ENCODE data around the gene ZNF688. TPM values are rescaled to one million over a fixed set of nuclear protein-coding genes. Genes with fewer than 3 reads are reported as not detected.
"Not testable (repeated sequence)": the region's sequence is repeated elsewhere in the genome, so short reads cannot be mapped to it uniquely, and the experiment has no call there.

ZNF688 gene
- polyA plus RNA-seq, 4 donors, result 10.4 to 14.4 (median 12.7) TPM

DNA sequence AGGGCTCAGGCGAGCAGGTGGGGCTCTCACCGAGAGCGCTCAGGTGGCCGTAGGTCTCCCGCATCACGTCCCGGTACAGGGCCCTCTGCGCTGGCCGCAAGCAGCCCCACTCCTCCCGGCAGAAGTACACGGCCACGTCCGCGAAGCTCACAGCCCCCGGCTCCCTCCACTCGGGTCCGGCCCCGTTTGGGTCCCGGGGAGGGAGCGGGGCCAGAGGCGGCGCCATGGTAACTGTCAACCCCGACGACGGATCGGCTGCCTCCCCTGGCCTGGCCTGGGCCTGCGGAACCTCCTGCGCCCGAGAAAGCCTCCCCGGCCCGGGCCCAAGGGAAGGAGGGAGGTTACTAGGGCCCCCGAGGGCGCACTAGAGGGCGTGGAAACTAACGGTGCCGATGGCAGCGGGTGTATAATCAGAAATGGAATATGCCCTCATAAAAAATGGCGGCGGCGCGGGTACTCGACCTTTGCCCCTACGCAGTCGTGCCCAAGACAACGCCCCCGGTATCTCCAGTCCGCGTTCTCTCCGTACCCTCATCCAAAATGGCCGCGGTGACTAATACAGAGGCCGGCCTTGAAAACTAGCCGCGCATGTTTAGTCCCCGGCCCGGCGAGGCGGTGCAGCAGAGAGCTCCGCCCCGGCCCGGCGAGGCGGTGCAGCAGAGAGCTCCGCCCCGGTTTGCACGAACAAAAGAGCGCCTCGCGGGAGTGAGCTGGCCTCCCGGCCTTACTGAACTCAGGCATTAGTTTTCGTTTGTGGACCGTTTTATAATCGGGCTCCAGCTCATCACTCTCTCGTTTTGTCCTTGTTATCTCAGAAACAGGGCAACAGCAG lies 13.3 kb downstream of the ZNF688 start, which contains the start of gene ZNF764:
Gene ZNF764, minus strand, starts transcription at position 418 of the 832 bp plus-strand sequence. Its CDS starts 192 bp downstream, at position 226.
- DNase-seq (ENCODE audit: low read depth in 4 of 4, low spot score in 3 of 4), result peak; percentile 80 to 96 (median 96)

DNA sequence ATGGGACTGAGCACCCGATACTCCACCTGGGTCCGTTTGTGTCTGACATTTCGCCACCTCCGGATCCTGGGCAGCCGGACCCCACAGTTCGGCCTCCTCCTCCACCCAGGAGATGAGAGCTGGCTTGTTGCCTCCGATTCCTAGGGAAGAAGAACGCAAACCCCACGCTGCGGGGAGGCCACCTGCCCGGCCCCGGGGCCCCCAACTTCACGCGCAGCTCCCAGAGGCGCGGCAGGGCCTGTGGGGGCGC lies 13.9 kb downstream of the ZNF688 start:
- no peak for DNase-seq (ENCODE audit: low read depth in 4 of 4, low spot score in 3 of 4)

DNA sequence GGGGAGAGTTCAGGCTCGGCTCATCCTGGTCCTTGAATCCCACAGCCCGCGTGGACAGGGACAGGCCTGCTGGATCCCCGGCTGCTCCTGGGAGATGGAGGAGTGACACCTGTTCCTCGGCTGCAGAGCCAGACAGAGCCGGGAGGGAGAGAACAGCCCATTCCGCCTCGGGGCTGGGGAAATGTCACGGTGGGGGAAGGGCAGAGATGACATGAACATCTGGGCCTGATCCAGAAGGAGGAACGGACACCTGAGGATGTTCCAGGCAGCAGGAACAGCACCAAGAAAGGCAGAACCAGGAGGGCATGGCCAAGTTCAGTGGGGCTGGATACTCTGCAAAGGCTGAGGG lies 15.4 kb downstream of the ZNF688 start:
- DNase-seq (ENCODE audit: low read depth in 4 of 4, low spot score in 3 of 4), result no peak

DNA sequence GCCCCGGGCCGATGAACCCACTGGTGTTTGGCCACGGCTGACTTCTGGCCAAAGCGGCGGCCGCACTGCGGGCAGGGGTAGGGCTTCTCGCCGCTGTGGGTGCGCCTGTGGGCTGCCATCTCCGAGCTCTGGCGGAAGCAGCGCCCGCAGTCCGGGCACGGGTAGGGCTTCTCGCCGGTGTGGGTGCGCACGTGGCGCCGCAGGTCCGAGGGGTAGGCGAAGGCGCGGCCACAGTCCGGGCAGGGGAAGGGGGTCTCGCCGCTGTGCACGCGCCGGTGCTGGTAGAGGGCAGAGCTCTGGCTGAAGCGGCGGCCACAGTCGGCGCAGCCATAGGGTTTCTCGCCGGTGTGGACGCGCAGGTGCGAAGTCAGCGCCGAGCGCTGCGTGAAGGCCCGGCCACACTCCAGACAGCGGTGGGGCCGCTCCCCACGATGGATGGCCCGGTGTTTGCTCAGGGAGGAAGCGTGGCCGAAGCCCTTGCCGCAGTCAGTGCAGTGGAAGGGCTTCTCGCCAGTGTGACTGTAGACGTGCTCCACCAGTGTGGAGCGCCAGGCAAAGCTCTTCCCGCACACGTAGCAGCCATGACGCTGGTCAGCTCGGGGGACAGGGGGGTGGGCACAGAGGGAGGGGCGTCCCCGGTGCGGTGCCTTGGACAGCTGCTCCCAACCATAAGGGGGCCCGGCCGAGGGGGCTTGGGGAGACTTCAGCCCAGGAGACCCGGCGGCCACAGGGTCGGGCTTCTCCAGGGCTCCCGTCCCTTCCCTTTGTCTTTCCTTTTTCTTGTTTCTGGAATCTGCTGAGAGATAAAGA lies 16.0 kb downstream of the ZNF688 start:
- no peak for DNase-seq (ENCODE audit: low read depth in 4 of 4, low spot score in 3 of 4)

DNA sequence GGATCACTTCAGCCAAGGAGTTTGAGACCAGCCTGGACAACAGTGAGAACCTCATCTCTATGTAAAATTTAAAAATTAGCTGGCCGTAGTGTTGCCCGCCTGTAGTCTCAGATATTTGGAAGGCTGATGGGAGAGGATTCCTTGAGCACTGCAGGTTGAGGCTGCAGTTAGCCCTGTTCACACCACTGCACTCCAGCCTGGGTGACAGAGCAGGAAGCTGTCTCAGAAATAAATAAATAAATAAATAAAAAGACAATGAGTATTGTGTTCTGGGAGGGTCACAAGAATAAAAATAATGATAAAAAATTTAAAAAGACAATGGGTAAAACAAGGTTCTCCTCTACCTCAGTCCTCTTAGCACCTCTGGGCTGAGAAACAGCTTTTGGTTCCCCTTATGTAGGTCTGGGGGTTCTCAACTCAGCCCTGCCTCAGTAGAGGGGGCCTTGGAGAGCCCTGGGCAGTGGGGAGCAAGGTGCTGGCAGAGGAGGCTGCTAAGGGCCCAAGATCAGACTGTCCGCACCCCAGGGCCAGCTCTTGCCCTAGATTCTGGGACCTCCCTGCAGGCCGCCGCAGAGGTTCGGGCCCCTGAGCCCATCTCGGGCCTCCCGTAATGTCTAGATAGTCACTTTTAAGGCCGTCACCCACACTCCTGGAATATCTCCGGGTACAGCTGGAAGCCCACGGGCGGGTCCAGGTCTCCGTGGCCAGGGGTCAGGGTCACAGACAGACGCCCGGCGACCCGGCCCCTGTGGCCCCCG lies 16.8 kb downstream of the ZNF688 start:
- DNase-seq (ENCODE audit: low read depth in 4 of 4, low spot score in 3 of 4), result no peak

DNA sequence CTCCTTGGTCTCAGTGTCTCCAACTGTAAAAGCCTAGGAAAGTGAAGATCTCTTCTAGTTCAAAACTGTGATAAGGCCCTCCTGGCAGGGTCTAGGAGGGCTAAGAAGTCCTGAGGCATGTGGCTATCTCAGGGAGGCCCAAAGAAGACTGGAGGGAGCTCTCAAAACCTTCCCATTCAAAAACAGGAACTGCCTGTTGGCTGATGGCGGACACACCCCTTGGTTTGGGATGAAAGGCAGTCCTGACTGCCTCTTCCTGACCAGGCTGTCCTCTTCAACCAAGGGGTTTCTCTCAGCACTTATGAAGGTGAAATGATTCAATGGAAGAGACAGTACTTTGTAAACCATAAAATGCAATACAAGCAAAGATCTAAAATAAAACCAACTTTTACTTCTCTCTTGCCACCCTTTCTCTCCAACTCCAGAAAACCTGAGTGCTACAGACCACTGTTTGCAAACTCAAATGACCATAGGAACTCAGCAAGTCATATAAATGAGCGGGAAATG lies 18.1 kb downstream of the ZNF688 start:
- no peak for DNase-seq (ENCODE audit: low read depth in 4 of 4, low spot score in 3 of 4)

DNA sequence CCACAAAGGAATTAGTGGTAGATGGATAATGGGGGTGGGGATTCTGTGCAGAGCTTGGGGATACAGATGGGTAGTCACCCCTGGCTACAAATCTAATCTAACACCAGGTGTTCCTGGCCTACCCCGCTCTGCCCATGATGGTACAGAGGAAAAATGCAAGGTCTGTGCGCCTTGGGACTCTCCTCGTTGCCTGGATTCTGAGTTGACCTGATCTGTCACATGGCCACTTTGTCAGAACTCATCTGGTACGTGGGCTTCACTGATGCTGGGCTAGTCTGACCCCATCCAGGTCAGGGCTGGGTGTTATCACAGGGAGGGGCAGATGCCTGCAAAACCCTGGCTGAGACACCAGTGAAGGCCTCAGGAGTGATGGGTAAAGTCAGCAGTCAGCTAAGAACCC lies 18.6 kb downstream of the ZNF688 start:
- DNase-seq (ENCODE audit: low read depth in 4 of 4, low spot score in 3 of 4), result no peak

DNA sequence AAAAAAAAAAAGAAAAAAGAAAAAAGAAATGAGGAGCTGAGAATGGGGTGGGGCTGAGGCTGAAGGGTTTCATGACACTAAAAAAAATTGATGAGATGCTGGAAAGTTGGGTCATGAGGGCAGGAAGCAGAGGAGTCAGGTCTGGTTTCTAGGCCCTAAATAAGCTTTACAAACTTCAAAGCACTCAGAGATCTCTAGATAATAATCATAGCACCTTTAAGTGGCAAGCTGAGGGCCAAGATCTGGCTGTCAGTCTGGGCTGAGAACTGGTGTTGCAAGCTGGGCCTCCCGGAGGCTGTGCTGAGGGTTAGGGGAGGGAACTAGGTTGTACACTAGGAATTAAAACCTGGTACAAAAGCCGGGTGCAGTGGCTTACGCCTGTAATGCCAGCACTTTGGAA lies 19.7 kb downstream of the ZNF688 start:
- DNase-seq (ENCODE audit: low read depth in 4 of 4, low spot score in 3 of 4), result no peak

DNA sequence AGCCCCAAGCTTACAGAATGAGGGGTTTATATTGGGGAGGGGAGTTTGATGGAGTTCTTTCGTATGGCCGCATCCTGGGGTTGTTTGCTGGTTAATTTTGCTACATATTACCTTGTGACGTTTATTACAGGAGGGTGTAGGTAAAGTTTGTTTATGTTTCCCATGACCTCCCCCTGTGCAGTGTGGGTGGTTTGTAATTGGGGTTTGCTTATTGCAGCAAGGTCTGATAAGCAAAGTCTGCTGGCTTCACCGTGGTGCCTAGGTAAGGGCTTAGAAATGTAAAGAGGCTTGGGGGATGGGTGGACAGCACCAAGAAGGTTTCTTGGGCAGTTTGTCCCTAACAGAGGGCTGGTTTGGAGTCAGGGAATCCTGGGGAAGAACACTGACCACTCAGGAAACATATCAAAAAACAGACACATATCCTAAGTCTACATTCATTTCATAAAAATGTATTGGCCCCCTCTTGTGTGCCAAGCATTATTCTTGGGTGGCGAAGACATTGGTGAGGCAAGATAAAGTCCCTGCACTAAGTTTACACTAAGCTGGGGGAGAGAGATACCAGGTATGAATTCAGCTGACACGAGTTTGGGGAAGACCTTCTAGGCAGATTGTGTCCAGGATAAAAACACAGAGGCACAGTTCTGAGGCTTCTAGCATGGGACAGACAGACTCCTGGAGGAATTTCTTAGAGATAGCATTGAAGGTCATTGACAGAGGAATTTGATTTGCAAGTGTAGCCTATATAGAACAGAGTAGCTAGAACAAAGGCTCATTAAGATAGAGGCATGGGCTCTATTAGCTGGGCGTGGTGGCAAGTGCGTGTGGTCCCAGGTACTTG lies 22.9 kb downstream of the ZNF688 start:
- DNase-seq (ENCODE audit: low read depth in 4 of 4, low spot score in 3 of 4), result no peak

DNA sequence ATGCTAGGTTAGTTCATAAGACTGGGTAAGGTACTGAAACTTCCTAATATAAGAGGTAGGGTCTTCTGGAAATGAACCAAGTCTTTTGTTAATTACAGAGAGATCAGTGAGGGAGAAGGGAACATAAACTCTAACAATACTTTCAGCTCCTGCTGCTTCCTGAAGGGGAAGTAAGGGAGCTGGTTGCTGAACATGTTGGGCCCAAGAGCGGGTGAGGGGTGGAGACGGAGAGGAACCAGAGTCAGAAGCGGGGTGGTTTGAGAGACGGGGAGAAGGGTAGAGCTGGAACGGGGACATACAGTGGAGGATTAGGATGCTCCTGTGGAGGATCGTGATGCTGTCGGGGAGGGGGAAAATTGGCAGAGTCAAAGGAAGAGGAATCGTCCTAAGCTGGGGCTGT lies 25.4 kb downstream of the ZNF688 start:
- DNase-seq (ENCODE audit: low read depth in 4 of 4, low spot score in 3 of 4), result no peak

DNA sequence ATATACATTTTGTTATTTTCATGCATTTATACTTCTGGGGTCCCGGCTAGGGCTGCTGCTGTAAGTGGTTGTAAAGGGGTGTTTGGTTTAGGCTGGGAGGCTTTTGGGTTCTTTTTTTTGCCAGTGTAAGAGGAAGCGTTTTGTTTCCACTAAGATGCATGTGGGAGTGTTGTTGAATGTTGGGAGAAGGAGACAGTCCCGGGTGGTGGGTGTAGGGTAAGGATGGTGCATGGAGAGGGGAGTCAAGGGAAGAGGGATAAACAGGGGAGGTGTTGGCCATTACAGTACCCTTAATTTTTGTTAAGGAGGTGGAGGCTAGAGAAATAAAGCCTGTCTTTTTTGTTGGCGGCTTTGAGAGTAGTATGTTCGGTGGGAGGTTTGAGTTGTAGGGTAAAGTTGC lies 28.4 kb downstream of the ZNF688 start:
- DNase-seq (ENCODE audit: low read depth in 4 of 4, low spot score in 3 of 4), result no peak

DNA sequence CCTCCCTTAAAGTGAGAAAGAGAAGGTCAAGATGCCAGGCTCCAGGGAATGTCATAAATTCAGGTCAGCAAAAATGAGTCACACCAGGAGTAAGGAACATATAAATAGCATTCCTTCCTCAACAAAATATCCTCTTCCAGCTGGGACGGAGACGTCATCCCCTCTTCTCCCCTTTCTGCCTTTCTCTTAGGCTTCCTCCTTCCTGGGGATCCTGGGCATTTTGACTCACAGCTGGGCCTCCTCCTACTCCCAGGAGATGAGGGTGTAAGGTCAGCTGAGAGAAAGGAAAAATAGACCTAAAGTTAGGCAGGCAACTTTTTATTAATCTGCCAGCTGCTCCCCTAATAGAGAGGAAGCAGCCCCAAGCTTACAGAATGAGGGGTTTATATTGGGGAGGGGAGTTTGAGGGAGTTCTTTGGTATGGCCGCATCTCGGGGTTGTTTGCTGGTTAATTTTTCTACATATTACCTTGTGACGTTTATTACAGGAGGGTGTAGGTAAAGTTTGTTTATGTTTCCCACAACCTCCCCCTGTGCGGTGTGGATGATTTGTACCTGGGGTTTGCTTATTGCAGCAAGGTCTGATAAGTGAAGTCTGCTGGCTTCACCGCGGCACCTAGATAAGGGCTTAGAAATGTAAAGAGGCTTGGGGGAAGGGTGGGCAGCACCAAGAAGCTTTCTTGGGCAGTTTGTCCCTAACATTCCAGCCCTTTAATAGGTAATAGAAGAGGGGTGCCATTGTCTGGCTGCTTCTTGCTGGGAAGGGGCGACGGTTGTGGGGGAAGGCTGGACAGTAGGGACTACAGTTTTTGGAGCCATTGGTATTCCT lies 29.8 kb downstream of the ZNF688 start:
- no peak for DNase-seq (ENCODE audit: low read depth in 4 of 4, low spot score in 3 of 4)

DNA sequence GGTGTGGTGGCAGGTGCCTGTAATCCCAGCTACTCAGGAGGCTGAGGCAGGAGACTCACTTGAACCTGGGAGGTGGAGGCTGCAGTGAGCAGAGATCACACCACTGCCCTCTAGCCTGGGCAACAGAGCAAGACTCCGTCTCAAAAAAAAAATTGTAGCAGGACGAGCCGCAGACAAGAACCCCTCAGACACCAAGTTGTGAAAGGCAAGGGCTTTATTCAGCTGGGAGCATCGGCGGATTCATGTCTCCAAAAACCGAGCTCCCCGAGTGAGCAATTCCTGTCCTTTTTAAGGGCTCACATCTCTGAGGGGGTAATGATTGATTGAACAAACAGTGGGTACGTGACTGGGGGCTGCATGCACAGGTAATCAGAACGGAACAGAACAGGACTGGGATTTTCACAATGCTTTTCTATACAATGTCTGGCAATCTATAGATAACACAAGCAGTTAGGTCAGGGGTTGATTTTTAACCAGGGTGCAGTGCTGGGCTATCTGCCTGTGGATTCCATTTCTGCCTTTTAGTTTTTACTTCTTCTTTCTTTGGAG lies 30.5 kb downstream of the ZNF688 start:
- not testable (repeated sequence) for DNase-seq (ENCODE audit: low read depth in 4 of 4, low spot score in 3 of 4)

DNA sequence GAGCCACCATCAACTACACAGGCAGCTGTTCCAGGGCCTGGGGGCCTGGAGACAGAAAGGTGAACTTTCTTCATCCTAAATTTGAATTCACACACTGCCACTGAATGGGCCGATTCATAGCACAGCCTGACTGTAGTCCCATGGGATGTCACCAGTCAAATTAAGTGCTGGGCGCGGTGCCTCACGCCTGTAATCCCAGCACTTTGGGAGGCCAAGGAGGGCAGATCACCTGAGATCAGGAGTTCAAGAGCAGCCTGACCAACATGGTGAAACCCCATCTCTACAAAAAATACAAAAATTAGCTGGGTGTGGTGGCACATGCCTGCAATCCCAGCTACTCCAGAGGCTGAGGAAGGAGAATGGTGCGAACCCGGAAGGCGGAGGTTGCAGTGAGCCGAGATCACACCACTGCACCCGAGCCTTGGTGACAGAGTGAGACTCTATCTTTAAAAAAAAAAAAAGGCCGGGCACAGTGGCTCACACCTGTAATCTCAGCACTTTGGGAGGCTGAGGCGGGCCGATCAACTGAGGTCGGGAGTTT lies 31.5 kb downstream of the ZNF688 start:
- DNase-seq (ENCODE audit: low read depth in 4 of 4, low spot score in 3 of 4), result not testable (repeated sequence)

DNA sequence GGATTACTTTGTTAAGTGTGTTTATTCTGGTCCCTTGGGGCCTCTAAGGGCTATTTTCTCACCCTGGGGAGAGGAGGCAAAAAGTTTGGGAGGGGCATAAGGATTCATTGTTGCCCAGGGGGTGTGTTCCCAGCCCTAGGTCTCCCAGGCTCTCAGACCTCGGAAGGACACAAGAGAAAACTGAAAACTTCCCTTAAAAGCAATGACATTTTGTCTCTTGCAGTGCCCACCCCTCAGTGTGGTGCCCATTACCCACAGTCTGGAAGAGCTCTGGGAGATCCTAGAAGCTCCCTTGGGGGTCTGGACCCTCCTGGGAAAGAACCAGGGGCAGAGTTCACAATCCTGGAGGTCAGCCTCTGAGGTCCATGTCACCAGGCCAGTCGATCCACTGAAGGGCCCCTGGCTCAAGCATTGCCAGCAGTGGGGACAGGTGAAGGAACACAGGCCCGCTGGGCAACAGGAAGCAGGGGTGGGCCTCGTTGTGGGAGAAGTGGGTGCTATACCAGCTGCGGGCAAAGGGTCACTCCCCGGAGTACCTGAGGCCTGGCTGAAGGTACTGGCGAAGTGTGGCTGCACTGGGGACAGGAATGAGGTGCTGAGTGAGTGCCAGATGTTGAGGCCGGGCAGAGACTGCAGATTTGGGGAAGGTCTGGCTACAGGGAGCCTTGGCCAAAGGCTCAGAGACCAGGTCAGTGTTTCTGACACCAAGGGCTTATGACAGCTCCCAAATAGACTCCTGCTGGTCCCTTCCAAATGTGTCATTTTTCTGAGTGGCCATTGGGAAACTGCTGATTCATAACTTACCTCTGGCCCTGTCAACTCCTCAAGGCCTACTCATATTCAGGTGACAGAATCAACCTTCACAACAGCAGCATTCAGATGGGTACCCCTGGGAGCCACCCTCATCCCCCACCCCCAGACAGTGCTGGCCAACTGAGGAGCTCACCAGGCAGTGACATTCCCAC lies 32.2 kb downstream of the ZNF688 start:
- no peak for DNase-seq (ENCODE audit: low read depth in 4 of 4, low spot score in 3 of 4)

DNA sequence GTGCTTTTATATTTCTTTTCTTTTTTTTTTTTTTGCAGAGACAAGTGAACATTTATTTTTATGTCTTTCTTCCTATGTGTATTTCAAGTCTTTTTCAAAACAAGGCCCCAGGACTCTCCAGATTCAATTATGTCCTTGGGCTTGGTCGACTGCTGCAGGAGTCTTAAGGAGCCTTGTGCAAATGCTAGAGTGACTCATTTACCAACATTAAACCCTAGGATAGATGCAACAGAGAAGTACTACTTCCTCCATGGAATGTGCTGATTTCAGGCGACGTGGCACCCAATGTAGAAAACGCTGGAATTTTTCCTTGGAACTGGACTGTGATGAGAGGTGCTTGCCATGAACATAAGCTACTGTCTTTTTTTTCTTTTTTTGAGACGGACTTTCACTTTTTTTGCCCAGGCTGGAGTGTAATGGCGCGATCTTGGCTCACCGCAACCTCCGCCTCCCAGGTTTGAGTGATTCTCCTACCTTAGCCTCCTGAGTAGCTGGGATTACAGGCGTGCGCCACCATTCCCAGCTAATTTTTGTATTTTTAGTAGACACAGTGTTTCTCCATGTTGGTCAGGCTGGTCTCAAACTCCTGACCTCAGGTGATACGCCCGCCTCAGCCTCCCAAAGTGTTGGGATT lies 35.0 kb downstream of the ZNF688 start:
- DNase-seq (ENCODE audit: low read depth in 4 of 4, low spot score in 3 of 4), result not testable (repeated sequence)

DNA sequence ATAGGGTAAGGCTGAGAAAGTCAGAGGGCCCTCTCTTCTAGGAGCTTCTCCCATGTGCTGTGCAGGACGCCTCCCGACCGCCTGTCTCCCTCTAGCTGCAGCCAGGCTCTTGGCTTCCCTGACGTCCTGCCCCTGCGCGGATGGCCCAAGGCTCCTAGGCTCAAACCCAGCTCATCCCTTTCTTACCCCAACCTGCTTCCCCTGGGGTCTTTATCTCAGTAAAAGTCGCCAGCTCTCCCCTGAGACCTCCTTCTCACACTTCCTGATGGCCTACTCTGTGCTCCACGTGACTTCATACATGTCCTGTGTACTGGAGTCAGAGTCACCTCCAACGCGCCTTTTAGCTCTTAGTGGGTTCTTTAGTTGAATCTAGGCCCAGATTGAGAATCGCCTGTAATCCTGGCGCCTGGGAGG lies 35.7 kb downstream of the ZNF688 start:
- no peak for DNase-seq (ENCODE audit: low read depth in 4 of 4, low spot score in 3 of 4)
